Tibial nerve (tissue), 4 donors: ENCODE data around the gene ATN1.

Source experiments
- EP300 ChIP-seq, 2 donors: sonication (generic); formaldehyde crosslinking; IDR thresholded peaks; one replicate each; pipeline ENCODE4 v1.6.1; 2017; ENCODE audit warnings: antibody characterized with exemption in 2 of 2, mild to moderate bottlenecking in 1 of 2
- POLR2A ChIP-seq, 2 donors: fragments of 450-650 bp; IDR thresholded peaks; one replicate each; pipeline ENCODE4 v1.6.1; 2017; ENCODE audit warnings: antibody characterized with exemption in 2 of 2, mild to moderate bottlenecking in 2 of 2, moderate library complexity in 2 of 2
- TF ChIP-seq, protein P1 (sequence below), 5 experiments: fragments of 200-600 bp in 3 of 5; fragments of 450-650 bp in 2 of 5; sonication (generic) in 3 of 5; IDR thresholded peaks; one replicate each; pipeline ENCODE4 v1.5.1; 2016 to 2019; ENCODE audit warnings: antibody characterized with exemption in 5 of 5, mild to moderate bottlenecking in 3 of 5, moderate library complexity in 2 of 5

DNA sequence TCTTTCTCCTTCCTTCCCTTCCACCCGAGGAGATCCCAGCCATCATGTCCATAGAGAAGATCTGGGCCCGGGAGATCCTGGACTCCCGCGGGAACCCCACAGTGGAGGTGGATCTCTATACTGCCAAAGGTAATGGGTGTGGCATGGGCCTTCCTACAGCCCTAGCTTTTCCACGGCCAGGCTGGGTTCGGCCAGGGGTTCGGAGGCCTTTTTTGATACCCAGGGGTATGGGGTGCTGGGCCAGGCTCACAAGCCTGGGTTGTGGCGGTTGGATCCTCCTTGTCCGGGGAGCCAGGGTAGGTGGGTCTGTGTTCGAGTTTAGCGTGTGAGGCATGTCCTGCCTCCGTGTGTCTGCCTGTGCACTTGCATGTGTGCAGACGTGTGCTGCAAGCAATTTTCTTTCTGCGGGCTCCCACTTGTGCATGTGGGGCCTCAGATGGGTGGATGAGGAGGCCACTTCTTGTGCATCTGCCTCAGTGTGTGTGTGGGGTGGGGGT is 11.9 kb upstream of the ATN1 start:
- TF ChIP-seq POLR2A (IDR thresholded peaks at IDR 0.05): no peak
- TF ChIP-seq, protein P1, sequence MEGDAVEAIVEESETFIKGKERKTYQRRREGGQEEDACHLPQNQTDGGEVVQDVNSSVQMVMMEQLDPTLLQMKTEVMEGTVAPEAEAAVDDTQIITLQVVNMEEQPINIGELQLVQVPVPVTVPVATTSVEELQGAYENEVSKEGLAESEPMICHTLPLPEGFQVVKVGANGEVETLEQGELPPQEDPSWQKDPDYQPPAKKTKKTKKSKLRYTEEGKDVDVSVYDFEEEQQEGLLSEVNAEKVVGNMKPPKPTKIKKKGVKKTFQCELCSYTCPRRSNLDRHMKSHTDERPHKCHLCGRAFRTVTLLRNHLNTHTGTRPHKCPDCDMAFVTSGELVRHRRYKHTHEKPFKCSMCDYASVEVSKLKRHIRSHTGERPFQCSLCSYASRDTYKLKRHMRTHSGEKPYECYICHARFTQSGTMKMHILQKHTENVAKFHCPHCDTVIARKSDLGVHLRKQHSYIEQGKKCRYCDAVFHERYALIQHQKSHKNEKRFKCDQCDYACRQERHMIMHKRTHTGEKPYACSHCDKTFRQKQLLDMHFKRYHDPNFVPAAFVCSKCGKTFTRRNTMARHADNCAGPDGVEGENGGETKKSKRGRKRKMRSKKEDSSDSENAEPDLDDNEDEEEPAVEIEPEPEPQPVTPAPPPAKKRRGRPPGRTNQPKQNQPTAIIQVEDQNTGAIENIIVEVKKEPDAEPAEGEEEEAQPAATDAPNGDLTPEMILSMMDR (IDR thresholded peaks at IDR 0.05): no peak
- TF ChIP-seq EP300 (IDR thresholded peaks at IDR 0.05): no peak
